ENCODE results near the gene MRPL12.
A peak's percentile ranks its signal among the peaks of the same experiment; 100 is the strongest.
"Not testable (repeated sequence)": the region's sequence is repeated elsewhere in the genome, so short reads cannot be mapped to it uniquely, and the experiment has no call there.

The MRPL12 gene

DNA sequence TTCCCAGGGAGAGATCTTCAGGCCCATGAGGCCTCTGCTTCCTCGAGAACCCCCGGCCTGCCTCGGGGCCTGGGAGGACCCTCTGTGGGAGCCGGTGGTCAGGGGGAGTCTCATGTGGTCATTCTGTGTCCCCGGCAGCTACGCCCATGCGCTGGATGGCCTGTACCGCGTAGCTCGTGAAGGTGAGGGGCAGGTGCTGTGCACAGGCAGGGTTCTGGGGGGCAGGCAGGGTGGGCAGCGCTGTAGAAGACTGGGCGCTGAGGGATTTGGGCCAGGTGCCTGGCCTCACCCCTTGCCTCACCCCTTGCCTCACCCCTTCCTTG is 13.5 kb downstream of the MRPL12 start:
- no peak for DNase-seq (ENCODE audit: low read depth in 2 of 2)

DNA sequence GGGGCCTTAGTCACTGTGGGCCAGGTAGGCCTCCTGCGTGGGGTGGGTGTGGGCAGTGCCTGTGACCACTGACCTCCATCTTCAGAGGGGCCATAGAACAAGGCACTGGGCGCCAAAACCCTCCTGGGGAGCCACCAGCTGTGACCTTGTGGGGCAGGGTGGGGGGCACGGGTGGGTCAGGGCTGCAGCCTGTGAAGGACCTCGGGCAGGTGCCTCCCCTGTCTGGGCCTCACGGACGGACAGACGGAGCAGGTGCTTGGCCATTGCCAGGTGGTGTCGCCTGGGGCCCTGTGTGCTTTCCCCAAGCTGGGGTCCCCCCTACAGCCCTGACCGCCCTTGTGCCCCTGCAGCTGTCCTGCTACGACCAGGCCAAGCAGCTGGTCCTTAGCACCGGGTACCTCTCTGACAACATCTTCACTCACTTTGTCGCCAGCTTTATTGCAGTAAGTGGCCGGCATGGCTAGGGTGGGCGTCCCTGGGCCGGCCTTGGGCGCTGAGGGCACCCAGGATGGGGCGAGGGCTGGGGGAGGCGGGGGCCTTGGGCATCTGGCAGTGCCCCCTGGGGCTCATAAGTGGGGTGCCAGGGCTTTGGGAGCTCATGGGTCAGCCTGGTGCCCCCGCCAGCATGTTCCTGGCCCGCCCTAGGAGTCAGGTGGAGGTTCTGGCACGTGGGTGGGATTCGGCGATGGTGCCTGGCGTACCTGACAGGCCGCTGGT is 14.0 kb downstream of the MRPL12 start:
- DNase-seq (ENCODE audit: low read depth in 2 of 2) = no peak

DNA sequence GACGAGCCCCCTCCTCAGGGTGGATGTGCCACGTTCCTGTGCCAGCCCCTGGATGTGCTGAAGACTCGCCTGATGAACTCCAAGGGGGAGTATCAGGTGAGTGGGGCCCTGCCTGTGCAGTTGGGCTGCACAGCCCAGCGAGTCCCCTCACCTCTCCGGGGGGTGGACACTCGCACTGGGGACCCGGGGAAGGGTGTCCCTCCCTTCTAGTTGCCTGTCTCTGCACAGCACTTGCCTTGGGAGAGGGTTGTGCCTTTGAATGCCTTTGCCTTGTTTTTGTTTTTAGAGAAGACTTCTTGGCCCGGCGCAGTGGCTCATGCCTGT is 14.6 kb downstream of the MRPL12 start:
- no peak for DNase-seq (ENCODE audit: low read depth in 2 of 2)

DNA sequence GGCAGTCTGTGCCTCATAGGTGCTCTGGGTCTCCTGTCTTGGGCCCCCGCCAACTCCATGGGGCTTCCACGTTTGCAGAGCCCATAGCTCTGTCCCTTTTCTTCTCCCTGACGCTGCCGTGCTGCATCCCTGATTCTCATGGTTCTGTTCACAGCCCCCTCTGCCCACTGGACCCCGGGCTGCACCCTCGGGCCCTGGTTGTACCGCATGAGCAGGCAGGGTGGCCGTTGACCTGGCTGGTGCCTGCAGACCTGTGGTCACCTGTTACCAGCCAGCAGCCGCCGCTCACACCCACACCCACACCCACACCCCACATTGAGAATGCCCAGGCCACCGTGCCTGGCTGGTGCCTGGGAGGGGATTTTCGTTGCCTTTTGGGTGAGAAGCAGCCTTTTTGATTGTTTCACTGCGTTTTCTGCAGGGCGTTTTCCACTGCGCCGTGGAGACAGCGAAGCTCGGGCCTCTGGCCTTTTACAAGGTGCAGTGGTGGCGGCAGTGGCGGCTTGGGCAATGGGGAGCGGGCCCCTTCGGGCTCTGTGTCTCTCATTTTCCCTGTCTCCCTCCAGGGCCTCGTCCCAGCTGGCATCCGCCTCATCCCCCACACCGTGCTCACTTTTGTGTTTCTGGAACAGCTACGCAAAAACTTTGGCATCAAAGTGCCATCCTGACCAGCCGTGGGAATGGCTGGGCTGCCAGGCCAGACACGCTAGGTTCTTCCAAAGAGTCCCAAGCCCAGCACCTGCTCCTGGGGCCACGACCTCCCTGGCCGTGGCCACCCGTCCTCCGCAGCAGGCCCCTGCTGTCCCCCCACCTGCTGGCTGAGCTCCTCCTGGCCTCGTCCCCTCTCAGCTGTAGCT is 16.5 kb downstream of the MRPL12 start:
- DNase-seq (ENCODE audit: low read depth in 2 of 2) = no peak

GRCh38 chr17:81720267-81721071 is 17.3 kb downstream of the MRPL12 start:
- no peak for DNase-seq (ENCODE audit: low read depth in 2 of 2)

DNA sequence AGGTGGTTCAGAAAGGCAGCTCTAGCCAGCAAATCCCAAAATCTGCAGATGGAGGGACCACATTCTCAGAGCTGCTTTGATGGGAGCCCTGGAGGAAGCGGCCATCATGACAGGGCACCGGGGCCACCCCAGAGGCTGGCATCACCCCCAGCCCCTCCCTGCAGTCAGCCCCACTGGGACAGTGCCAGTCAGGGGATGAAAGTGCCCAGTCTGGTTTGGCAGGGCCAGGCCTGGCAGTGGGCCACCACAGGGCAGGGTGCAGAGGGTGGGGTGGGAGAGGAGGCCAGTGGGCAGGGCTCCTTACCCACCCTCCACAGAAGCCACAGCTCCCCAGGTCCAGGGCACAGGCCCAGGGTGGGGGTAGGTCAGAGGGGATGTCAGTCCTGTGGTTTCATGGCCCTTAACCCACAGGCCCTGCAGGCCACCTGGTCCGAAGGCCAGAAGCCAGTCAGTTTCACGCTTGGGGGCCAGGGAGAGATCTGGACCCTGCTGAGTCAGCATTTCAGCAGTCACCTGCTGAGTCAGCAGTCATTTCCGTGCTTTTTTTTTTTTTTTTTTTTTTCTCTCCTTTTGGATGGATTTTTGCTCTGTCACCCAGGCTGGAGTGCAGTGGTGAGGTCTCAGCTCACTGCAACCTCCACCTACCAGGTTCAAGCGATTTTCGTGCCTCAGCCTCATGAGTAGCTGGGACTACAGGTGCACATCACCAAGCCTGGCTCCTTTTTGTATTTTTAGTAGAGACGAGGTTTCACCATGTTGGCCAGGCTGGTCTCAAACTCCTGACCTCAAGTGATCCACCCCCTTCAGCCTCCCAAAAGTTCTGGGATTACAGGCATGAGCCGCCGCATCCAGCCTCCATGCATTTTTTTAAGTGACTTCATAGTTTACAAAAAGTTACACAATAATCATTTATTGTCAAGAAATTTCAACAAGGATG is 19.3 kb downstream of the MRPL12 start:
- no peak for DNase-seq (ENCODE audit: low read depth in 2 of 2)

DNA sequence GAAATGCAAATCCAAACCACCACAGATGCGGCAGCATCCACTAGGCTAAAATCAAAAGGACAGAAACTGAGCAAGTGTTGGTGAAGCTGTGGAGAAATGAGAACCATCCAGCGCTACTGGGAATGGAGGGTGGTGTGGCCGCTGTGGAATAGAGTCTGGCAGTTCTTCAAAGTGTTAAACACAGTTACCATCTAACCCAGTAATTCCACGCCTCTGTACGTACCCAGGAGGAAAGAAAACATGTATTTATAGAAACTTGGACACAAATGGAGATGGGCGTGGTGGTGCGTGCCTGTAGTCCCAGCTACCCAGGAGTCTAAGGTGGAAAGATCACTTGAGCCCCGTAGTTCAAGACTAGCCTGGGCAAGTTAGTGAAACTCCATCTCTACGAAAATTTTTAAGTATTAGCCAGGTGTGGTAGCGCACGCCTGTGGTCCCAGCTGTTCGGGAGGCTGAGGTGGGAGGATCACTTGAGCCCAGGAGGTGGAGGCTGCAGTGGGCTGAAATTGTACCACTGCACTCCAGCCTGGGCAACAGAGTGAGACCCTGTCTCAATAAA is 20.6 kb downstream of the MRPL12 start:
- no peak for DNase-seq (ENCODE audit: low read depth in 2 of 2)

- no peak for DNase-seq (ENCODE audit: low read depth in 2 of 2)
Measured at GRCh38 chr17:81725439-81725838, 22.3 kb downstream of the MRPL12 start.

GRCh38 chr17:81726004-81726403 is 22.8 kb downstream of the MRPL12 start:
- no peak for DNase-seq (ENCODE audit: low read depth in 2 of 2)

DNA sequence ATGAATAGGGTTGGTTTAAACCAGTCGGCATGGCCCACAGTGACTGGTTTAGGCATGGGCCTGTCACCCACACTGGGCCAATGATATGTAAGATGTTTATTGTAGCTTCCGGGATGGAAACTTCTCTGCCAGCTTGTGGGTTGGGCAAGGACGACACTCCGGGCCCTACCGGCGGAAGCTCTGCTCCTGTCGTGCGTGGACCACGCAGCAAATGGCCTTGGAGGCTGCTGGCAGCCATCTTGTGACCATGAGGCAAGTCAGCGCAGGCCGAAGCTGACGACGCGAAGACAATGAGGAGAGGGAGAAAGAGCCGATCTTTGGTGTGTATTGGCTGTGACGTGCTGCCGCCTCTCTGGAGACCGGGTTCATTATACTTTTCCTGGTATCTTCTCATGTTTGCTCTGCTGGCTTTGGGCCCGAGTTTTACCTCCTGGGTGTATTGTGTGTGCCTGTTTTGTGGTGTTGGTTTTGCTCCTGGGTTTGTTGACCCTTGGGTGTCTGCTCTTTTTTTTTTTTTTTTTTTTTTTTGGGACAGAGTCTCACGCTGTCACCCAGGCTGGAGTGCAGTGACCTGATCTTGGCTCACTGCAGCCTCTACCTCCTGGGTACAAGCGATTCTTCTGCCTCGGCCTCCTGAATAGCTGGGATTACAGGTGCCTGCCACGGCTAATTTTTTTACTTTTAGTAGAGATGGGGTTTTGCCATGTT is 24.3 kb downstream of the MRPL12 start:
- DNase-seq (ENCODE audit: low read depth in 2 of 2) = no peak

GRCh38 chr17:81733507-81734404 is 30.6 kb downstream of the MRPL12 start:
- peak in 1 of 2 donors; percentile 24 for DNase-seq (ENCODE audit: low read depth in 2 of 2)

GRCh38 chr17:81734405-81735263 is 31.5 kb downstream of the MRPL12 start:
- no peak for DNase-seq (ENCODE audit: low read depth in 2 of 2)

DNA sequence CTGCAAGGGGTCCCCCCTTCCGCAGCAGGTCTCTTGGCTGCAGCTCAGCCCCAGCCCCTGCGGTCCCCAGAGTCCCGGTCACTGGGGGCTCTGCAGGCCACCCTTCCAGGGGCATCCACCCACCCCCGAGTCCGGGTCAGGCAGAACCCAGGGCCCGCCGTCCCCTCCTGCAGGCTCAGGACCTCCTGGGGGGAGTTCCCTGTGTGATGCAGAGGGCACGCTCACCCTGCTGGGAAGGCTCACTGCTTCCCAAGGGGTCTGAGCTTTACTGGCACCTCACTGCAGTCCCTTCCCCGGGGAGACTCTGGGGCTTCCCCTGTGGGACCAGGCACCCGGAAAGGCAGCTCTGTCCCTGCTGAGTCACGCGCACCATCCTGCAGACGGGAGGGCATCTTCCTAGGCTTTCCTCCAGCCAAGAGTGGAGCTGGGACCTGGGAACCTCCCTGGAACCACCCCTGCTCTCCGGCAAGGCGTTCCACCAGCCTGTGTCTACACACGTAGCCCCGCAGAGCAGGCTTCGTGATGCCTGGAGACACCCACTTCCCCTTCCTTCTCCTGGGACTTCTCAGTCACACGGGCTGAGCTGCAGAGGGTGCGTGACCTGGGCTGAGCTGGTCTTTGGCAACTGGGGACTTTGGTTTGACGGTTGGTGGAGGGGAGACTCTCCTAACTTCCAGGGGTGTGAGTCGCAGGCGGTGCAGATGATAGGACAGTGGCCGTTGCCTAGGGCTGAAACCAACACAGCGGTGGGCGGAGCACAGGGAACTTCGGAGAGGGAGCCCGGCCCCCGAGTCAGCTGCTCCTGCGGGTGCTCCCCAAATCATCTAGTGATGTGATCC is 32.3 kb downstream of the MRPL12 start:
- DNase-seq (ENCODE audit: low read depth in 2 of 2) = no peak

GRCh38 chr17:81737947-81738800 is 35.0 kb downstream of the MRPL12 start:
- no peak for DNase-seq (ENCODE audit: low read depth in 2 of 2)

- DNase-seq (ENCODE audit: low read depth in 2 of 2) = no peak
Measured at GRCh38 chr17:81738801-81739393, 35.7 kb downstream of the MRPL12 start.

DNA sequence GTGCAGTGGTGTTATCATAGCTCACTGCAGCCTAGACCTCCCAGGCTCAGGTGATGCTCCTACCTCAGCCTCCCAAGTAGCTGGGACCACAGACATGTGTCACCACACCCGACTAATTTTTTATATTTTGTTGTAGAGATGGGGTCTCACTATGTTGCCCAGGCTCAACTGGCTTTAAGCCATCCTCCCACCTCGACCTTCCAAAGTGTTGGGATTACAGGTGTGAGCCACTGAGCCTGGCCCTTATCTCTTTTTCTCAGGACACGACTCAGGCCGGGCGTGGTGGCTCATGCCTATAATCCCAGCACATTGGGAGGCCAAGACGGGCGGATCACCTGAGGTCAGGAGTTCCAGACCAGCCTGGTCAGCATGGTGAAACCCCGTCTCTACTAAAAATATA is 36.4 kb downstream of the MRPL12 start:
- DNase-seq (ENCODE audit: low read depth in 2 of 2) = not testable (repeated sequence)

Measured in activated CD8-positive, alpha-beta memory T cell treated with anti-CD3 and anti-CD28 coated beads for 4 hours (primary cell).